Measurements from ENCODE around the gene GPSM1. TPM values are rescaled to one million over a fixed set of nuclear protein-coding genes. Genes with fewer than 3 reads are reported as not detected.

Gene GPSM1
- total RNA-seq, 1 donor from 2014 or later, result 6.2 TPM

GRCh38 chr9:136363106-136363948 lies 36.0 kb downstream of the GPSM1 start, which contains the start of gene DNLZ:
TSS of gene DNLZ (minus strand) at chr9:136363744. CDS start at chr9:136363714, 30 bp downstream.
- no peak within 1 kb of the TSS for H3K9ac ChIP-seq
- Mint-ChIP-seq H3K4me3 (peak within 1 kb of the TSS; percentile 86), H3K4me1 (peaks cover 4% of the 10 kb centered on the region), H3K9me3 (no peaks in the 10 kb centered on the region), H3K27ac (no peak within 1 kb of the TSS), H3K36me3 (no peaks in the 10 kb centered on the region), H3K27me3 (ENCODE audit: insufficient read depth, low read depth) (peaks cover 6% of the 10 kb centered on the region)
- no peaks in the 10 kb centered on the region for H3K4me1 ChIP-seq
- no peaks in the 10 kb centered on the region for H3K27me3 ChIP-seq
- no peaks in the 10 kb centered on the region for H3K79me2 ChIP-seq (ENCODE audit: low read depth)
- no peaks in the 10 kb centered on the region for H3K36me3 ChIP-seq
- peaks cover 10% of the 10 kb centered on the region for H4K20me1 ChIP-seq (ENCODE audit: low read depth)
- peak within 1 kb of the TSS; percentile 97 for H3K4me3 ChIP-seq
- H3K9me3 ChIP-seq (ENCODE audit: low read depth), result no peaks in the 10 kb centered on the region
- TF ChIP-seq EZH2 (IDR thresholded peaks at IDR 0.05) (no peak), CTCF (IDR thresholded peaks at IDR 0.05) (peak; percentile 91)
- peak within 1 kb of the TSS; percentile 86 for H3K27ac ChIP-seq
- no peaks in the 10 kb centered on the region for H3F3A ChIP-seq (ENCODE audit: low read depth)
- H3K4me2 ChIP-seq, result peak within 1 kb of the TSS; percentile 84
- DNase-seq (ENCODE audit: low spot score), result peak; percentile 96
- no peak within 1 kb of the TSS for H2AFZ ChIP-seq (replicated peaks)

- Mint-ChIP-seq H3K4me3 (peak overlapping the region; percentile 77), H3K27me3 (ENCODE audit: insufficient read depth, low read depth) (peaks cover 6% of the 10 kb centered on the region), H3K9me3 (no peaks in the 10 kb centered on the region), H3K36me3 (no peaks in the 10 kb centered on the region), H3K27ac (no peak overlapping the region), H3K4me1 (peaks cover 4% of the 10 kb centered on the region)
- H3F3A ChIP-seq (ENCODE audit: low read depth), result no peaks in the 10 kb centered on the region
- no peaks in the 10 kb centered on the region for H3K27me3 ChIP-seq
- no peaks in the 10 kb centered on the region for H3K4me1 ChIP-seq
- H3K4me3 ChIP-seq, result no peak overlapping the region
- no peak overlapping the region for H3K9ac ChIP-seq
- H3K79me2 ChIP-seq (ENCODE audit: low read depth), result no peaks in the 10 kb centered on the region
- TF ChIP-seq EZH2phosphoT487 (IDR thresholded peaks at IDR 0.05), result no peak
- TF ChIP-seq CTCF (IDR thresholded peaks at IDR 0.05), result no peak
- no peak for TF ChIP-seq EZH2 (IDR thresholded peaks at IDR 0.05)
- no peak for DNase-seq (ENCODE audit: low spot score)
- H3K4me2 ChIP-seq, result no peak overlapping the region
- H3K9me3 ChIP-seq (ENCODE audit: low read depth), result no peaks in the 10 kb centered on the region
- H2AFZ ChIP-seq (replicated peaks), result no peak overlapping the region
- no peak overlapping the region for H3K27ac ChIP-seq
- H3K36me3 ChIP-seq, result no peaks in the 10 kb centered on the region
- H4K20me1 ChIP-seq (ENCODE audit: low read depth), result peaks cover 10% of the 10 kb centered on the region
Observed at GRCh38 chr9:136363949-136364748, 36.8 kb downstream of the GPSM1 start.

- peaks cover 10% of the 10 kb centered on the region for H4K20me1 ChIP-seq (ENCODE audit: low read depth)
- DNase-seq (ENCODE audit: low spot score), result no peak
- peaks cover 6% of the 10 kb centered on the region for H3K27me3 Mint-ChIP-seq (ENCODE audit: insufficient read depth, low read depth)
- no peak overlapping the region for H3K9ac ChIP-seq
- no peak overlapping the region for H3K4me2 ChIP-seq
- no peaks in the 10 kb centered on the region for H3K36me3 ChIP-seq
- H3K79me2 ChIP-seq (ENCODE audit: low read depth), result no peaks in the 10 kb centered on the region
- no peak overlapping the region for H2AFZ ChIP-seq (replicated peaks)
- TF ChIP-seq CTCF (IDR thresholded peaks at IDR 0.05), result no peak
- TF ChIP-seq EZH2 (IDR thresholded peaks at IDR 0.05), result no peak
- TF ChIP-seq EZH2phosphoT487 (IDR thresholded peaks at IDR 0.05), result no peak
- H3K4me3 Mint-ChIP-seq, result peak overlapping the region; percentile 48
- H3K4me1 Mint-ChIP-seq, result peaks cover 4% of the 10 kb centered on the region
- no peak overlapping the region for H3K27ac ChIP-seq
- H3K36me3 Mint-ChIP-seq, result no peaks in the 10 kb centered on the region
- no peaks in the 10 kb centered on the region for H3F3A ChIP-seq (ENCODE audit: low read depth)
- no peaks in the 10 kb centered on the region for H3K9me3 ChIP-seq (ENCODE audit: low read depth)
- H3K9me3 Mint-ChIP-seq, result no peaks in the 10 kb centered on the region
- H3K27me3 ChIP-seq, result no peaks in the 10 kb centered on the region
- H3K4me3 ChIP-seq, result no peak overlapping the region
- H3K27ac Mint-ChIP-seq, result no peak overlapping the region
- H3K4me1 ChIP-seq, result no peaks in the 10 kb centered on the region
Observed at GRCh38 chr9:136364942-136365774, 37.8 kb downstream of the GPSM1 start.
